ENCODE results near the gene LRTM2. TPM values are rescaled to one million over a fixed set of nuclear protein-coding genes. Genes with fewer than 3 reads are reported as not detected.

LRTM2 gene
- total RNA-seq, 2 experiments from 2014 or later, result 0.11 TPM; not detected in 1

- ChIA-PET CTCF (no interaction called here), POLR2A (no interaction called here)
- no peak overlapping the region for H3K27ac Mint-ChIP-seq
- Histone ChIP-seq H3K9me3 (ENCODE audit: control insufficient read depth in 1 of 2, insufficient read depth in 1 of 2, low read length in 2 of 2) (no peaks in the 10 kb centered on the region), H3K27ac (ENCODE audit: low read depth in 1 of 2, low read length in 2 of 2) (no peak overlapping the region), H3K4me3 (ENCODE audit: low read length) (no peak overlapping the region), H3K27me3 (ENCODE audit: control insufficient read depth in 1 of 2, insufficient read depth in 2 of 2, low read length in 2 of 2) (no peaks in the 10 kb centered on the region), H3K36me3 (ENCODE audit: insufficient read depth, low read length) (no peaks in the 10 kb centered on the region), H3K4me1 (ENCODE audit: insufficient read depth, low read length) (peaks cover 6% of the 10 kb centered on the region)
- TF ChIP-seq CTCF (IDR thresholded peaks at IDR 0.05), result no peak
- H3K36me3 Mint-ChIP-seq (ENCODE audit: low read depth), result no peaks in the 10 kb centered on the region
- no peak for ATAC-seq (ENCODE audit: poor library complexity)
- no peak overlapping the region for H3K4me3 Mint-ChIP-seq
- H3K27me3 Mint-ChIP-seq, result peaks cover 6% of the 10 kb centered on the region
- DNase-seq, result peak in 1 of 14 experiments; percentile 38
- no peaks in the 10 kb centered on the region for H3K9me3 Mint-ChIP-seq
- peaks cover 6% of the 10 kb centered on the region for H3K4me1 Mint-ChIP-seq (ENCODE audit: low read depth)
- intact Hi-C loops (cut with DNase I, micrococcal nuclease), result no loop called here
Measured at GRCh38 chr12:1855241-1855640, 34.9 kb downstream of the LRTM2 start.

- POLR2A ChIA-PET, result no interaction called here
- Histone ChIP-seq H3K27ac (ENCODE audit: low read depth in 1 of 2, low read length in 2 of 2) (no peak overlapping the region), H3K36me3 (ENCODE audit: insufficient read depth, low read length) (no peaks in the 10 kb centered on the region), H3K4me1 (ENCODE audit: insufficient read depth, low read length) (peaks cover 6% of the 10 kb centered on the region), H3K4me3 (ENCODE audit: low read length) (no peak overlapping the region), H3K9me3 (ENCODE audit: control insufficient read depth in 1 of 2, insufficient read depth in 1 of 2, low read length in 2 of 2) (no peaks in the 10 kb centered on the region), H3K27me3 (ENCODE audit: control insufficient read depth in 1 of 2, insufficient read depth in 2 of 2, low read length in 2 of 2) (no peaks in the 10 kb centered on the region)
- Mint-ChIP-seq H3K27me3 (peaks cover 14% of the 10 kb centered on the region), H3K27ac (no peak overlapping the region), H3K9me3 (no peaks in the 10 kb centered on the region), H3K36me3 (ENCODE audit: low read depth) (no peaks in the 10 kb centered on the region), H3K4me3 (no peak overlapping the region), H3K4me1 (ENCODE audit: low read depth) (no peaks in the 10 kb centered on the region)
- DNase-seq (no peak), ATAC-seq (ENCODE audit: poor library complexity) (no peak)
- TF ChIP-seq CTCF (IDR thresholded peaks at IDR 0.05), result no peak
- CTCF ChIA-PET, result no interaction called here
- intact Hi-C loops (cut with DNase I, micrococcal nuclease), result no loop called here
Measured at GRCh38 chr12:1857086-1857485, 36.7 kb downstream of the LRTM2 start.

GRCh38 chr12:1857821-1858220 lies 37.5 kb downstream of the LRTM2 start:
- Histone ChIP-seq H3K4me3 (ENCODE audit: low read length) (no peak overlapping the region), H3K4me1 (ENCODE audit: insufficient read depth, low read length) (peaks cover 6% of the 10 kb centered on the region), H3K9me3 (ENCODE audit: control insufficient read depth in 1 of 2, insufficient read depth in 1 of 2, low read length in 2 of 2) (no peaks in the 10 kb centered on the region), H3K27me3 (ENCODE audit: control insufficient read depth in 1 of 2, insufficient read depth in 2 of 2, low read length in 2 of 2) (no peaks in the 10 kb centered on the region), H3K36me3 (ENCODE audit: insufficient read depth, low read length) (no peaks in the 10 kb centered on the region), H3K27ac (ENCODE audit: low read depth in 1 of 2, low read length in 2 of 2) (no peak overlapping the region)
- Mint-ChIP-seq H3K4me1 (ENCODE audit: low read depth) (no peaks in the 10 kb centered on the region), H3K27me3 (peaks cover 18% of the 10 kb centered on the region), H3K27ac (no peak overlapping the region), H3K9me3 (no peaks in the 10 kb centered on the region), H3K36me3 (ENCODE audit: low read depth) (no peaks in the 10 kb centered on the region), H3K4me3 (no peak overlapping the region)
- TF ChIP-seq CTCF (IDR thresholded peaks at IDR 0.05), result no peak
- CTCF ChIA-PET, result no interaction called here
- DNase-seq (no peak), ATAC-seq (ENCODE audit: poor library complexity) (no peak)
- intact Hi-C loops (cut with DNase I, micrococcal nuclease), result no loop called here
- POLR2A ChIA-PET, result no interaction called here
